Adrenal gland (tissue), 12 donors: ENCODE results near the gene NCOA1. TPM values are rescaled to one million over a fixed set of nuclear protein-coding genes. Genes with fewer than 3 reads are reported as not detected.
"Not testable (repeated sequence)": the region's sequence is repeated elsewhere in the genome, so short reads cannot be mapped to it uniquely, and the experiment has no call there.

Experiments used
- DNase-seq, 7 donors: peaks; one replicate each; pipeline ENCODE4 v3.0.0-alpha.2; 2019 to 2020
- H3K27ac ChIP-seq, 5 donors: fragments of 200-600 bp; sonication (generic) in 4 of 5; 1 replicate in 3 of 5; 2 replicates in 2 of 5; pipeline versions ENCODE4 v1.5.1 to v1.8.0; 2016 to 2020; ENCODE audit warnings: mild to moderate bottlenecking in 1 of 5
- H3K27me3 ChIP-seq: fragments of 200-600 bp; 2 replicates; pipeline ENCODE4 v1.8.0; 2021
- H3K36me3 ChIP-seq, 2 donors: fragments of 200-600 bp; replicated peaks in 1 of 2; 1 replicate in 1 of 2; 2 replicates in 1 of 2; pipeline versions ENCODE4 v1.5.1 to v1.8.0; 2018 to 2022
- H3K4me1 ChIP-seq, 2 donors: fragments of 200-600 bp; replicated peaks in 1 of 2; 1 replicate in 1 of 2; 2 replicates in 1 of 2; pipeline versions ENCODE4 v1.5.1 to v1.8.0; 2018 to 2021
- H3K4me3 ChIP-seq, 4 donors: fragments of 200-600 bp; sonication (generic) in 3 of 4; one replicate each; pipeline ENCODE4 v1.5.1; 2016 to 2018
- H3K9me3 ChIP-seq, 3 donors: fragments of 200-600 bp; sonication (generic) in 1 of 3; replicated peaks in 1 of 3; 1 replicate in 2 of 3; 2 replicates in 1 of 3; pipeline versions ENCODE4 v1.5.1 to v1.8.0; 2016 to 2021
- CTCF ChIP-seq, 6 experiments: fragments of 450-650 bp in 4 of 6; fragments of 200-600 bp in 2 of 6; sonication (generic) in 1 of 6; IDR thresholded peaks; 1 replicate in 5 of 6; 2 replicates in 1 of 6; pipeline versions ENCODE4 v1.5.1 to v1.8.0; 2016 to 2021; ENCODE audit warnings: antibody characterized with exemption in 6 of 6, mild to moderate bottlenecking in 2 of 6, moderate library complexity in 1 of 6
- POLR2A ChIP-seq, 2 donors: fragments of 450-650 bp; IDR thresholded peaks; one replicate each; pipeline ENCODE4 v1.6.1; 2017; ENCODE audit warnings: antibody characterized with exemption in 2 of 2, mild to moderate bottlenecking in 2 of 2, moderate library complexity in 1 of 2
- WGBS, 4 donors: extraction: QIAGEN DNeasy Blood & Tissue Kit in 2 of 4; methylation state at CpG; one replicate each; pipeline versions ENCODE4 v1.1.5 to v1.1.7; 2013 to 2017; 5-methylcytosine and 5-hydroxymethylcytosine counted together
- intact Hi-C, 2 donors: fragments of 100-400 bp; cut with DNase I; formaldehyde crosslinking; loops; one replicate each; pipeline versions ENCODE4 v1.14.1 to v1.15.0; 2022 to 2023
- polyA plus RNA-seq, 3 donors: library from polyadenylated mRNA; stranded (reverse); fragments of 200-250 nt in 2 of 3; fragments of 350-450 nt in 1 of 3; fragmentation: Illumina TruSeq in 1 of 3; extraction: RNeasy Lipid Tissue Mini Kit (QIAGEN cat#74804) in 1 of 3; gene quantifications; one replicate each; pipeline ENCODE4 v1.2.3, GENCODE V29; 2013 to 2014
- total RNA-seq, 9 donors: library from RNA; depleted of rRNA in 4 of 9; stranded (reverse); fragments of >200 nt in 4 of 9; fragments of 120-200 nt in 1 of 9; fragmentation: NEBNext Ultra II Directional in 1 of 9; extraction: Animal tissue kit (Norgen Biotek cat#: 25700) in 1 of 9; gene quantifications; one replicate each; pipeline versions ENCODE4 v1.1.0 to v1.2.4, GENCODE V29; 2013 to 2023
- donor health status: healthy with polysubstance abuse.
- donor health status: Bipolar disorder and iron deficiency.
- donor health status: DM: yes; HTN: yes; CAD: no.
- donor health status: DM: no; HTN: no; CAD: no.
- donor health status: DM: no; HTN: no; CAD: no.
- donor health status: DM: yes; HTN: yes; CAD: no.

The NCOA1 gene
- total and polyA plus RNA-seq, 12 donors, result 13.6 to 85.5 (median 43.6) TPM

GRCh38 chr2:24482251-24482971 lies 8.6 kb upstream of the NCOA1 start:
- DNase-seq, result no peak
- Histone ChIP-seq H3K27ac (peak overlapping the region in 1 of 5 donors; percentile 6), H3K9me3 (no peaks in the 10 kb centered on the region), H3K4me1 (no peaks in the 10 kb centered on the region), H3K36me3 (no peaks in the 10 kb centered on the region), H3K27me3 (no peaks in the 10 kb centered on the region), H3K4me3 (no peak overlapping the region)
- WGBS, 4 donors, result 74 to 87% (median 77%) methylated on average over 5 of the region's 5 CpGs
- TF ChIP-seq POLR2A (IDR thresholded peaks at IDR 0.05), result no peak
- intact Hi-C loops, result no loop called here

GRCh38 chr2:24482972-24483300 lies 8.1 kb upstream of the NCOA1 start:
- H3K27ac ChIP-seq, result no peak overlapping the region
- H3K4me3 ChIP-seq, result no peak overlapping the region
- H3K27me3 ChIP-seq, result no peaks in the 10 kb centered on the region
- no peaks in the 10 kb centered on the region for H3K9me3 ChIP-seq
- no peaks in the 10 kb centered on the region for H3K36me3 ChIP-seq
- intact Hi-C loops, result no loop called here
- WGBS, 4 donors, result 65 to 71% (median 68%) methylated on average over 3 of the region's 3 CpGs
- no peak for TF ChIP-seq POLR2A (IDR thresholded peaks at IDR 0.05)
- no peak for TF ChIP-seq CTCF (IDR thresholded peaks at IDR 0.05)
- H3K4me1 ChIP-seq, result no peaks in the 10 kb centered on the region
- no peak for DNase-seq

- intact Hi-C loops, H3K36me3 ChIP-seq, H3K9me3 ChIP-seq, H3K4me1 ChIP-seq, H3K27ac ChIP-seq, H3K27me3 ChIP-seq, H3K4me3 ChIP-seq, DNase-seq: not testable (repeated sequence)
- WGBS, 4 donors, result 88 to 93% (median 92%) methylated on average over 6 of the region's 6 CpGs
Observed at GRCh38 chr2:24484677-24485076, 6.4 kb upstream of the NCOA1 start.

- Histone ChIP-seq H3K9me3 (no peaks in the 10 kb centered on the region), H3K27me3 (no peaks in the 10 kb centered on the region), H3K27ac (no peak overlapping the region), H3K4me1 (peaks cover 0 to 5% of the 10 kb centered on the region in 2 donors), H3K36me3 (no peaks in the 10 kb centered on the region), H3K4me3 (no peak overlapping the region)
- TF ChIP-seq CTCF (IDR thresholded peaks at IDR 0.05), result no peak
- TF ChIP-seq POLR2A (IDR thresholded peaks at IDR 0.05), result no peak
- DNase-seq, result no peak
- intact Hi-C loops, result no loop called here
- 73 to 89% (median 81%) methylated on average over 3 of the region's 3 CpGs for WGBS, 4 donors
Observed at GRCh38 chr2:24485197-24485596, 5.9 kb upstream of the NCOA1 start.

- H3K9me3 ChIP-seq, result no peaks in the 10 kb centered on the region
- no peak overlapping the region for H3K27ac ChIP-seq
- TF ChIP-seq CTCF (IDR thresholded peaks at IDR 0.05), result no peak
- no peak for TF ChIP-seq POLR2A (IDR thresholded peaks at IDR 0.05)
- no peaks in the 10 kb centered on the region for H3K36me3 ChIP-seq
- no peaks in the 10 kb centered on the region for H3K27me3 ChIP-seq
- H3K4me3 ChIP-seq, result no peak overlapping the region
- intact Hi-C loops, result no loop called here
- H3K4me1 ChIP-seq, result peaks cover 0 to 6% of the 10 kb centered on the region in 2 donors
- DNase-seq, result no peak
- 80 to 91% (median 82%) methylated on average over 3 of the region's 3 CpGs for WGBS, 4 donors
Observed at GRCh38 chr2:24486636-24487205, 4.3 kb upstream of the NCOA1 start.
